ENCODE results near the gene LSM3. TPM values are rescaled to one million over a fixed set of nuclear protein-coding genes. Genes with fewer than 3 reads are reported as not detected.
"Not testable (repeated sequence)": the region's sequence is repeated elsewhere in the genome, so short reads cannot be mapped to it uniquely, and the experiment has no call there.

Gene LSM3
- total and polyA plus RNA-seq, 2 experiments from 2014 or later: 12.4 to 22.1 TPM

DNA sequence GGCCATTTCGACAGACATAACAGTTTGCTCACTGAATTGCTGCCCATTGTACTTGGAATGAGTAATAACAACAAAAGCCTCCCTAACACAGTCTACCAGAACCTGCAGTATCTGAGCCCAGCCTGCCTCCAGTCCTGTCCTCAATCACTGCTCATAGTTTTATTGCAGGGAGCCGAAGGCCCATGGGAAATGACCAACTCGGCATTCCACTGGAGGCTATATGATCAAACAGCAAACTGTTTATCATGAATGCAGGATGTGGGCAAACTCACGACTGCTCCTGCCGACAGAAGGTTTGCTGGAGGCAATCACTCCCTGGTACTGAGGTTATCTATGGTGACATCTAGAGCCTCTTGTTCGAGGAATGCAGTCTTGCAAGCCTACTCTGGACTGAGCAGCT is 46.3 kb downstream of the LSM3 start:
- H3K79me2 ChIP-seq: no peaks in the 10 kb centered on the region
- H3K9me3 ChIP-seq (ENCODE audit: low read depth): peaks cover 4% of the 10 kb centered on the region
- no peaks in the 10 kb centered on the region for H4K20me1 ChIP-seq (ENCODE audit: insufficient read depth, poor library complexity, severe bottlenecking)
- H2AFZ ChIP-seq: no peak overlapping the region
- WGBS (ENCODE audit: low lambda C conversion rate, missing lambda C conversion rate): 12% methylated on average over 6 of the region's 6 CpGs
- DNase-seq (ENCODE audit: low spot score): no peak
- peaks cover 54% of the 10 kb centered on the region for H3K4me1 ChIP-seq (ENCODE audit: insufficient read depth)
- no peak overlapping the region for H3K4me3 ChIP-seq
- H3K4me2 ChIP-seq: peak overlapping the region; percentile 12
- no peaks in the 10 kb centered on the region for H3K9me2 ChIP-seq (replicated peaks; ENCODE audit: insufficient read depth)
- H3K27ac ChIP-seq: peak overlapping the region; percentile 73
- TF ChIP-seq, protein P1, sequence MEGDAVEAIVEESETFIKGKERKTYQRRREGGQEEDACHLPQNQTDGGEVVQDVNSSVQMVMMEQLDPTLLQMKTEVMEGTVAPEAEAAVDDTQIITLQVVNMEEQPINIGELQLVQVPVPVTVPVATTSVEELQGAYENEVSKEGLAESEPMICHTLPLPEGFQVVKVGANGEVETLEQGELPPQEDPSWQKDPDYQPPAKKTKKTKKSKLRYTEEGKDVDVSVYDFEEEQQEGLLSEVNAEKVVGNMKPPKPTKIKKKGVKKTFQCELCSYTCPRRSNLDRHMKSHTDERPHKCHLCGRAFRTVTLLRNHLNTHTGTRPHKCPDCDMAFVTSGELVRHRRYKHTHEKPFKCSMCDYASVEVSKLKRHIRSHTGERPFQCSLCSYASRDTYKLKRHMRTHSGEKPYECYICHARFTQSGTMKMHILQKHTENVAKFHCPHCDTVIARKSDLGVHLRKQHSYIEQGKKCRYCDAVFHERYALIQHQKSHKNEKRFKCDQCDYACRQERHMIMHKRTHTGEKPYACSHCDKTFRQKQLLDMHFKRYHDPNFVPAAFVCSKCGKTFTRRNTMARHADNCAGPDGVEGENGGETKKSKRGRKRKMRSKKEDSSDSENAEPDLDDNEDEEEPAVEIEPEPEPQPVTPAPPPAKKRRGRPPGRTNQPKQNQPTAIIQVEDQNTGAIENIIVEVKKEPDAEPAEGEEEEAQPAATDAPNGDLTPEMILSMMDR (IDR thresholded peaks at IDR 0.05; ENCODE audit: poor library complexity): no peak
- TF ChIP-seq EZH2phosphoT487 (IDR thresholded peaks at IDR 0.05; ENCODE audit: low read depth, severe bottlenecking, unreplicated experiment) (no peak), EZH2 (IDR thresholded peaks at IDR 0.05; ENCODE audit: borderline replicate concordance) (no peak)
- no peaks in the 10 kb centered on the region for H3K27me3 ChIP-seq
- no peaks in the 10 kb centered on the region for H3K36me3 ChIP-seq (replicated peaks; ENCODE audit: insufficient read depth, low read depth)

DNA sequence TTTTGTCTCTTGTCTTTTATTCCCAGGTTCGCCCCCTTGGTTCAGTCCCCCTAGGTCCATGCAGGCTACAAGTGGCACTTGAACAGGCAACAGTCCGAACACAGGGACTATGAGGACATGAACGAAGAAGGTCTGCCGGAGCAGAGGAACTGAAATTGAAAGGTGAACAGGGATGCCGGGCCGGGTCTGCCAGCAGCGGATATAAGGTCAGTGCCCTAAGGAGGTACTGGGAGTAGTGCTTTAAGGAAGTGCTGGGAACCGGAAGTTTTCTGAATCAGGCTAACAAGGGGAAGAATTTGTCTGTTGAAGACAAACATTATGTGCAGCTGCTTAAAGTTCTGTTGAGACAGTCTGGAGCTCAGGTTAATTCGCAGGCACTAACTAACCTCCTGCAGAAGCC is 46.8 kb downstream of the LSM3 start:
- H3K9me2 ChIP-seq (replicated peaks; ENCODE audit: insufficient read depth): no peaks in the 10 kb centered on the region
- H2AFZ ChIP-seq: no peak overlapping the region
- no peak for TF ChIP-seq EZH2 (IDR thresholded peaks at IDR 0.05; ENCODE audit: borderline replicate concordance)
- TF ChIP-seq, protein P1 (IDR thresholded peaks at IDR 0.05; ENCODE audit: poor library complexity): no peak
- no peak for TF ChIP-seq EZH2phosphoT487 (IDR thresholded peaks at IDR 0.05; ENCODE audit: low read depth, severe bottlenecking, unreplicated experiment)
- H3K9me3 ChIP-seq (ENCODE audit: low read depth): peaks cover 4% of the 10 kb centered on the region
- no peaks in the 10 kb centered on the region for H4K20me1 ChIP-seq (ENCODE audit: insufficient read depth, poor library complexity, severe bottlenecking)
- no peak overlapping the region for H3K4me3 ChIP-seq
- H3K27ac ChIP-seq: peak overlapping the region; percentile 73
- peaks cover 59% of the 10 kb centered on the region for H3K4me1 ChIP-seq (ENCODE audit: insufficient read depth)
- H3K36me3 ChIP-seq (replicated peaks; ENCODE audit: insufficient read depth, low read depth): no peaks in the 10 kb centered on the region
- H3K4me2 ChIP-seq: peak overlapping the region; percentile 12
- WGBS (ENCODE audit: low lambda C conversion rate, missing lambda C conversion rate): 73% methylated on average over 9 of the region's 9 CpGs
- H3K27me3 ChIP-seq: no peaks in the 10 kb centered on the region
- no peak for DNase-seq (ENCODE audit: low spot score)
- no peaks in the 10 kb centered on the region for H3K79me2 ChIP-seq

DNA sequence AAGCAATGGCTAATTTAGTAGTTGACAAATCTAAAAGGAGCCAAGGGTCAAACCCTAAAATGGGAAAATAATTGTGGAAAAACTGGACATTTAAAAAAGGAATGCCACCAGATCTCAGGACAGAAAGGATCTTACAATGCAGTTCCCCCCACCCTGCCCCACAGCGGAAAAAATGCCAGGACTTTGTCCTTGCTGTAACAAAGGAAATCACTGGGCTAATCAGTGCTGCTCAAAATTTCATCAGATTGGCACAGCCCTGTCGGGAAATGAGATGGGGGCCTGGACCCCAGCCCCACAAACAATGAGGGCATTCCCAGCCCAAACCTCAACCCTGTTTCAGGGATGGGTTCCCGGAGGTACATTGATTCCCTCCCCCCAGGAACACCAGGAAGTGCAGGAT is 47.7 kb downstream of the LSM3 start:
- DNase-seq (ENCODE audit: low spot score); H3K27me3 ChIP-seq; H2AFZ ChIP-seq; H4K20me1 ChIP-seq (ENCODE audit: insufficient read depth, poor library complexity, severe bottlenecking); H3K79me2 ChIP-seq; H3K36me3 ChIP-seq (replicated peaks; ENCODE audit: insufficient read depth, low read depth); H3K4me3 ChIP-seq; H3K9me3 ChIP-seq (ENCODE audit: low read depth); H3K9me2 ChIP-seq (replicated peaks; ENCODE audit: insufficient read depth): not testable (repeated sequence)
- peaks cover 64% of the 10 kb centered on the region for H3K4me1 ChIP-seq (ENCODE audit: insufficient read depth)
- H3K4me2 ChIP-seq: peak overlapping the region; percentile 14
- peak overlapping the region; percentile 73 for H3K27ac ChIP-seq
- 42% methylated on average over 3 of the region's 3 CpGs for WGBS (ENCODE audit: low lambda C conversion rate, missing lambda C conversion rate)

DNA sequence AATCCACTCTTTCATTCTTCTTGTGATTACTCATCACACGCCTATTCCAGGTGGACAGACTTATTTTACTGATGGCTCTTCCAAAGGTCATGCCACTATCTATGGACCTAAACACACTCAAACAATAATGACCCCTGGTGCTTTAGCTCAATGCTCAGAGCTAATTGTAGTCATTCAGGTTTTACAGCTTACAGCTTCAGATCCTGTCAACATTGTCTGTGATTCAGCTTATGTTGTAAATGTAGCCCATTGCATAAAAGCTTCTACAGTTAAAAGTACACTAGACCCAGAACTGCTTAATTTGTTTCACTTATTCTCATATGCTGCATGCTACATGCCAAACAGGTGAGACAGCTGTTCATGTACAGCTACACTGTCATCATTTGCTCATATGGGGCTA is 49.2 kb downstream of the LSM3 start:
- Histone ChIP-seq H3K9me2 (replicated peaks; ENCODE audit: insufficient read depth) (no peaks in the 10 kb centered on the region), H3K4me3 (no peak overlapping the region), H2AFZ (no peak overlapping the region), H3K9me3 (ENCODE audit: low read depth) (no peaks in the 10 kb centered on the region), H3K4me2 (peak overlapping the region; percentile 10), H3K36me3 (replicated peaks; ENCODE audit: insufficient read depth, low read depth) (no peaks in the 10 kb centered on the region), H3K27ac (peak overlapping the region; percentile 73), H4K20me1 (ENCODE audit: insufficient read depth, poor library complexity, severe bottlenecking) (no peaks in the 10 kb centered on the region), H3K79me2 (no peaks in the 10 kb centered on the region), H3K27me3 (no peaks in the 10 kb centered on the region), H3K4me1 (ENCODE audit: insufficient read depth) (peaks cover 76% of the 10 kb centered on the region)
- peak; percentile 62 for DNase-seq (ENCODE audit: low spot score)
- TF ChIP-seq EZH2phosphoT487 (IDR thresholded peaks at IDR 0.05; ENCODE audit: low read depth, severe bottlenecking, unreplicated experiment): no peak
- WGBS (ENCODE audit: low lambda C conversion rate, missing lambda C conversion rate): 57% methylated on average over 1 of the region's 1 CpG

All from hepatocyte (in vitro differentiated cells).